ENCODE data around the gene CA6.
"Not testable (repeated sequence)": the region's sequence is repeated elsewhere in the genome, so short reads cannot be mapped to it uniquely, and the experiment has no call there.

CA6 gene

GRCh38 chr1:9020305-9020704, 74.6 kb downstream of the CA6 start:
- Mint-ChIP-seq H3K4me1 (ENCODE audit: low read depth) (no peaks in the 10 kb centered on the region), H3K27me3 (no peaks in the 10 kb centered on the region), H3K36me3 (no peaks in the 10 kb centered on the region), H3K4me3 (no peak overlapping the region), H3K27ac (no peak overlapping the region), H3K9me3 (ENCODE audit: low read depth) (no peaks in the 10 kb centered on the region)

- H3K36me3 Mint-ChIP-seq; H3K4me1 Mint-ChIP-seq (ENCODE audit: low read depth); H3K27me3 Mint-ChIP-seq; H3K27ac Mint-ChIP-seq; H3K9me3 Mint-ChIP-seq (ENCODE audit: low read depth); H3K4me3 Mint-ChIP-seq: not testable (repeated sequence)
Observed at GRCh38 chr1:9022026-9022738, 76.5 kb downstream of the CA6 start.

GRCh38 chr1:9022773-9023172, 77.1 kb downstream of the CA6 start:
- Mint-ChIP-seq H3K4me3 (no peak overlapping the region), H3K27me3 (no peaks in the 10 kb centered on the region), H3K27ac (no peak overlapping the region), H3K4me1 (ENCODE audit: low read depth) (no peaks in the 10 kb centered on the region), H3K36me3 (no peaks in the 10 kb centered on the region), H3K9me3 (ENCODE audit: low read depth) (no peaks in the 10 kb centered on the region)

All from activated naive CD8-positive, alpha-beta T cell (primary cell).